Skin of body (tissue), 2 donors: ENCODE measurements around the gene SCARB1. TPM values are rescaled to one million over a fixed set of nuclear protein-coding genes. Genes with fewer than 3 reads are reported as not detected.

ENCODE experiments used
- DNase-seq: peaks from one replicate; lab custom pipeline; 2025; lab: John Stamatoyannopoulos, UW
- total RNA-seq: library from RNA; depleted of rRNA; stranded (reverse); fragments of >200 nt; gene quantifications from one replicate; pipeline ENCODE4 v1.2.3, GENCODE V29; 2014

SCARB1 gene
- total RNA-seq, 1 donor from 2014 or later = 14.1 TPM

GRCh38 chr12:124762791-124763593 lies 100.7 kb downstream of the SCARB1 start:
- DNase-seq = no peak

GRCh38 chr12:124762384-124762783 lies 101.3 kb downstream of the SCARB1 start:
- DNase-seq = no peak

- DNase-seq = no peak
Observed at GRCh38 chr12:124761871-124762270, 101.8 kb downstream of the SCARB1 start.

GRCh38 chr12:124761056-124761455 lies 102.6 kb downstream of the SCARB1 start:
- no peak for DNase-seq

DNA sequence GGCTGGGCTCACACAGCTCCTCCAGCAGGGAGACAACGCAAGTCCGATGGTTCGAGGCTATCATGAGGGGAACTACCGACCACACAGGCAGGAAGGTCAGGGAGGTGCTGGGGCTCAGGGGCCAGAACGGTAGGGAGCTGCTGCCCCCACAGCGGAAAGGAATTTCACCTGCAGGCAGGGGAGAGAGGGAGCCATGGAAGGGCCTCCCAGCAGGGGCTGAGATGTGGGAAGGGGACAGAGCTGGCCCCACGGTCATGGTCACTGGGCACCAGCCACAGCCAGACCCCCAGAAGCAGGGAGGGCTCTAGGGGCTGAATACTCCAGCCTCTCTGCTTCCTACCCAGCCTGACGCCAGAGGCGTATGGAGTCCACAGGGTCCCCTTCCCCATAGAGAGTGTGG lies 103.1 kb downstream of the SCARB1 start:
- DNase-seq = no peak

GRCh38 chr12:124759841-124760503 lies 103.7 kb downstream of the SCARB1 start:
- no peak for DNase-seq

DNA sequence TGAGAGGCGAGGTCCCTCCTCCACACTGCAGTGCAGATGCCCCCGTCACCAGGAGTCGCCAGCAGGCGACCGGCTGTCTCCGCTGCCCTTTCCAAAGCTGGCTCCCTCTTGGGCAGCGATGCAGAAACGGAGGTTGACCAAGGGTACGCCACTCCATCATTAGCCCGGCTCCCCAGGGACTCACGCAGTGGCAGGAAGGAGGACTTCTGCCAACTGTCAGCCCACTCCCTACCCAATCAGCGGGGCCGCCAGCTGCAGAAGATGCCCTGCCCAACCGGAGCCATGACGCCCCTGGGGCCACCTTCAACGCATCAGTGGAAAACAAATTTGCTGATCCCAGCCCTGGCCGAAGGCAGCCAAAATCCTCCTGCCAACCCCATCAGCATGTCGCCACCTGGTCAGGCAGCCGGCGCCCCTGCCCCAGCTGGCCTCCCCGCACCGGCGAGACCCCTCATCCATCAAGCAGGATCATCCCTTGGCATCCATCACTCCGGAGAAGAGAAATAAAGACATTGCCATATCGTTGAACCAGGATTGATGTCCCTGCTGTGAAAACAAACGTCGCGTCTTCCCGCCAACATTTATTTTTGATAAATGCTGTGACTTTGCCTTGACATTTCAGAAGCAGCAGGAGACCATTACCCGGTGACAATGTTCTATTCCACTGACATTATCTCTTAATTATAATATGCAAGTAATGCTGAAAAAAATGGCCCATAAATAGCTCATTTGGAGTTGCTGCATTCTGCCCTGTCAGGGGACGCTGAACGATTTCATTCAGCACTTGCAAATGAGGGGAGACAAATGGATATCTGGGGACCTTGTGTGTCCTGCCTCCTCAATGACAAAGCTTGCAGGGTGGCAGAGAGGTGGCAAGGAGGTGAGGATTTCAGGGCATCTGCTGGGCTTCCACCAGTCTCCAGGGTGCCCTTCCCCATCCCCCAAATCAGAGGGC lies 105.1 kb downstream of the SCARB1 start:
- no peak for DNase-seq

GRCh38 chr12:124757329-124757728 lies 106.3 kb downstream of the SCARB1 start:
- no peak for DNase-seq

DNA sequence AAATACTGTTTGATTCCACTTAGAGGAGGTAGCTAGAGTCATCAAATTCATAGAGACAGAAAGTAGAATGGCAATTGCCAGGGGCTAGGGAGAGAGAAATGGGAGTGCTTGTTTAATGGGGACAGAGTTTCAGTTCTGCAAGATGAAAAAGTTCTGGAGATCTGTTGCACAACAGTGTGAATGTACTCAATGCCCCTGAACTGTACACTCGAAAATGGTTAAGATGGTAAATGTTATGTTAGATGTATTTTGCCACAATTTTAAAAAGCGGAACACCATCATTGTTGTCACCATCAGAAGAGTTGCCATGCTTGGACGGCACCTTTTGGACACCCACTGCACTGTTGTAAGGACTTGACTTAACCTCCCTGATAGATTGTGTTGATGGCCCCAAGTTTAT lies 106.9 kb downstream of the SCARB1 start:
- DNase-seq = no peak

GRCh38 chr12:124756166-124756565 lies 107.5 kb downstream of the SCARB1 start:
- DNase-seq = no peak

DNA sequence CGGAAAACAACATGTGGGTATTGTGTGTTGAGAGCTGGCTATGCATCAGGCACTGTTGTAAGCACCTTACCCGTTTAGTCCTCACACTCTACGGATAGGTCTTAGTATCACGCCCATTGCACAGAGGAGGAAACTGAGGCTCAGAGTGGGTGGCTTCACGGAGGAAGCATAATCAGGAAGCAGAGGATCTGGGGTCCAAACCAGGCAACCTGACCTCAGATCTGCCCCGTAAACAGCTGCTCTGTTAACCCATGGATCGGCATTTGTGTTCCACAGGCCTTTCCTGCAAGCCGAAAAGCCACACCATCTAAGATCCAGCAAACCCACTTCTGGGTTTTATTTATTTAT lies 107.9 kb downstream of the SCARB1 start:
- no peak for DNase-seq

DNA sequence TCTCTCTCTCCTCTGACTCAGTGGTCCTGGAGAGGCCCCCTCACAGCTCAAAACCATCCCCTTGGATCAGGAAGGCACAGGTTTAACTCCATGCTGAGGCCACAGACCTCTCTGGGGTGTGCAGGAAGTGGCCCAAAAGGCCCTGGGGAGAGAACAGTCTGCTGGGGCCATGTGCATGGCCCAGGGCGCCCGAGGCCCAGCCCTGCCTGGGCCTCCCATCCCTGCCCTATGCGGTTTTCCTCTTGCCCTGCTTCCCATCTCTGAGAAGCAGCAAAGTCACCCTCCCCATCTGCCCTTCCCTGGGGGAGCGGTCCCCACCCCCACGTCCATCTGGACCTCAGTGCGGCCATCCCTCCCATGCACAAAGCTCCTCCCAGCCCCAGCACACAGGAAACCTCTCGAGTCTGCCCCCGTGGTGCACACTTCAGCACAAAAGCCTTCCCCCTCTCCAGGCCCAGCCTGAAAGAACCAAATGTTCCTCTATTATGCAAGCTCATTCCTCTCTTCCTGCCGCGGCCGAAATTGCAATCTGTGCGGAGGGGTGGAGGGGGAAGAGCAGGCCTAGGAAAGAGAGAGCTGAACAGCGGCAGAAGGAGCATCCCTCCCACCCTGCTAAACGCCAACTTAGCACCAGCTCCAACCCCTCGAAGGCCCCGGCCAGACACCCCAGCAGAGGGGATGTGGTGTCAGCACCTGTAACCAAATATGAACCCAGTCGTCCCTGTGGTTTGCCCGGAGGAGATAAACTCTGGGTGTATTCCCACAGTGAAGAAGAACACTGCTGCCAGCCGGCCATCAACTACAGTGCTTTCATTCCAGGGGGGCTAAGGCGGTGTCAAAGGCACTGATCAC lies 108.5 kb downstream of the SCARB1 start:
- peak; percentile 86 for DNase-seq

DNA sequence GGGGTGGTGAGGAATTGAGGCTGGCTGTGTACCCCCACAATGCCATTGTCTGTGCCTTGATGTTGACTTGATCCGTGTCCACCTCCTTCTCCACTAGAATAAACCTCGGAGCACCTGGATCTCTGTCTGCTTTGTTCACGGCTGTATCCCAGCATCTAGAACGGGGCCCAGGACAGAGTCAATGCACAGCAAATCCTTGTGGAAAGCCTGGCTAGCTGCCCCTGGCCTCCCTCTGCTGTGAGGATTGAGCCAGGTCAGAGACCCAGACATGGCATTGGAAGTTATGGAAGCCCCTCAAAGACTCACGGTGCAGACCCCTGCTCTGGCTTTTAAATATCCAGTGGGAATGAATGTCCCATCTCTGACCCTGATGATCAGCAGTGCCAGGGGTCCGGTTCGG lies 109.2 kb downstream of the SCARB1 start:
- DNase-seq = no peak

DNA sequence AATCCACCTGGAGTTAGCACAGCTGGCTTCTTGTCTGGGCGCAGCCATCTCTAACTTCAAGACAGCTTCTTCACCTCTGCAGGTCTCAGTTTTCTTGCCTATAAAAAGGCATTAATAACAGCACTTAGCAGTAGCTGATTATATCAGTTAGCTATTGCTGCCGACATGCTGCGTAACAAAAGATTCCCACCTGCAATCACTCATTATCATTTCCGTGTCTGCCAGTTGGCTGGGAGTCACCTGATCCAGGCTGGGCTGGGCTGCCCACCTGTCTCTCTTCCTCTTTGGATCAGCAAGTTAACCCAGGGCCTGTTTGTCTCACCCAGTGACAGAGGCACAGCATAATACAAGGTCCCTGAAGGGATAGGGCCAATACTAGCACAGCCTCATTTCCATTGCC lies 109.7 kb downstream of the SCARB1 start:
- no peak for DNase-seq

GRCh38 chr12:124753228-124753591 lies 110.5 kb downstream of the SCARB1 start:
- DNase-seq = no peak

GRCh38 chr12:124752437-124753227 lies 111.0 kb downstream of the SCARB1 start:
- peak; percentile 35 for DNase-seq

GRCh38 chr12:124751654-124752355 lies 111.9 kb downstream of the SCARB1 start:
- no peak for DNase-seq

DNA sequence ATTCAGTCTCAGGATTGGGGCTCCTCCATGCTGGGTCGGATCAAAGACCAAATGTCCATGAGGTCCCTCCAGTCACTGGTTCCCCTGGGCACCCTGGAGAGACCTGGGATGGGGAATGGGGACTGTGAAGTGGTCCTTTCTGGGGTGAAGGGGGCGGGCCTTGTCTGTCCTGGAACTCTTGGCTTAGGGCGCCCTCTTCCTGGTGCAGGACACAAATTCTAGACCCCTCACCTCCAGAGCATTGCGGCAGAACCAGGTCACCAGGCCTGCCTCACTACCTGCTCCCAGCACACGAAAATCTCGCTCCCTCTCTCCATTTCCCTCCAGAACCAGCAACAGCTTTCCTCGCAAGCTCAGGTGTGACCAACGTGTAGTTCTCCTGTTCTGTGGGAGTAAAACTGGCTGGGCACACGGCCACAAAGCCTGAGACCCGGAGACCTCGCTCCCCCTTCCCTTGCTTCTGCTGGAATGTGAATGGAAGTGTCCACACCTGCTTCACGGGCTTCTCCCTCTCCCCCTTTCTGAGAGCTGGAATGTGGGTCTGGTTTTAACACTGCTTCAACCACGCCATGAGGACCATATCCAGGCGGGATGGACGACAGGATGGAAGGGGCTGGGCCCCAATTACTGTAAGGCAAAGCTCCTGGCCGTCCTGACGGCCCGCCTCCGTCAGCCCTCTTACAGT lies 112.7 kb downstream of the SCARB1 start:
- DNase-seq = no peak

GRCh38 chr12:124750149-124750656 lies 113.5 kb downstream of the SCARB1 start:
- DNase-seq = no peak
